Coronary artery (tissue), 2 donors: ENCODE data around the gene ARL17A.
"Not testable (repeated sequence)": the region's sequence is repeated elsewhere in the genome, so short reads cannot be mapped to it uniquely, and the experiment has no call there.

Experiments
- DNase-seq: peaks from one replicate; pipeline ENCODE4 v3.0.0-alpha.2; 2017; ENCODE audit warnings: low spot score
- H3K27ac ChIP-seq, 2 donors: fragments of 200-600 bp; sonication (generic); one replicate each; pipeline ENCODE4 v1.5.1; 2016 to 2019
- H3K4me3 ChIP-seq: fragments of 200-600 bp; sonication (generic); 2 replicates; pipeline ENCODE4 v1.5.1; 2016; ENCODE audit warnings: mild to moderate bottlenecking, moderate library complexity

Gene ARL17A

GRCh38 chr17:46579083-46580075 lies at the start of gene ARL17A:
Gene ARL17A, minus strand, starts transcription at chr17:46579691. Its CDS starts 3,369 bp downstream, at chr17:46576322.
- Histone ChIP-seq H3K4me3 (peak within 1 kb of the TSS; percentile 59), H3K27ac (peak within 1 kb of the TSS in 1 of 2 donors; percentile 72)
- DNase-seq: not testable (repeated sequence)

GRCh38 chr17:46628753-46629436 lies 49.4 kb upstream of the ARL17A start:
- not testable (repeated sequence) for H3K4me3 ChIP-seq, DNase-seq, H3K27ac ChIP-seq

- DNase-seq, H3K27ac ChIP-seq, H3K4me3 ChIP-seq: not testable (repeated sequence)
Observed at GRCh38 chr17:46627452-46627851, 48.0 kb upstream of the ARL17A start.

- DNase-seq, H3K4me3 ChIP-seq, H3K27ac ChIP-seq: not testable (repeated sequence)
Observed at GRCh38 chr17:46624726-46625125, 45.2 kb upstream of the ARL17A start.

GRCh38 chr17:46623790-46624189 lies 44.3 kb upstream of the ARL17A start:
- not testable (repeated sequence) for H3K27ac ChIP-seq, DNase-seq, H3K4me3 ChIP-seq

- H3K4me3 ChIP-seq, H3K27ac ChIP-seq, DNase-seq: not testable (repeated sequence)
Observed at GRCh38 chr17:46618975-46619374, 39.5 kb upstream of the ARL17A start.

- not testable (repeated sequence) for DNase-seq, H3K4me3 ChIP-seq, H3K27ac ChIP-seq
Observed at GRCh38 chr17:46617121-46617520, 37.6 kb upstream of the ARL17A start.

GRCh38 chr17:46613876-46614275 lies 34.4 kb upstream of the ARL17A start:
- not testable (repeated sequence) for DNase-seq, H3K4me3 ChIP-seq, H3K27ac ChIP-seq

GRCh38 chr17:46611304-46611703 lies 31.8 kb upstream of the ARL17A start:
- DNase-seq, H3K4me3 ChIP-seq, H3K27ac ChIP-seq: not testable (repeated sequence)

GRCh38 chr17:46603125-46603524 lies 23.6 kb upstream of the ARL17A start:
- H3K27ac ChIP-seq, H3K4me3 ChIP-seq, DNase-seq: not testable (repeated sequence)

- not testable (repeated sequence) for H3K4me3 ChIP-seq, H3K27ac ChIP-seq, DNase-seq
Observed at GRCh38 chr17:46600767-46601166, 21.3 kb upstream of the ARL17A start.

- not testable (repeated sequence) for DNase-seq, H3K4me3 ChIP-seq, H3K27ac ChIP-seq
Observed at GRCh38 chr17:46598344-46598931, 18.9 kb upstream of the ARL17A start.

- not testable (repeated sequence) for DNase-seq, H3K27ac ChIP-seq, H3K4me3 ChIP-seq
Observed at GRCh38 chr17:46591332-46591731, 11.8 kb upstream of the ARL17A start.

GRCh38 chr17:46590157-46591146 lies 11.0 kb upstream of the ARL17A start, which contains the start of gene NSF:
Gene NSF, plus strand, starts transcription at chr17:46590669. Its CDS starts 107 bp downstream, at chr17:46590776.
- H3K4me3 ChIP-seq, DNase-seq, H3K27ac ChIP-seq: not testable (repeated sequence)

- not testable (repeated sequence) for DNase-seq, H3K4me3 ChIP-seq, H3K27ac ChIP-seq
Observed at GRCh38 chr17:46585444-46585843, 6.0 kb upstream of the ARL17A start.

GRCh38 chr17:46580082-46580481 lies 591 bp upstream of the ARL17A start:
- Histone ChIP-seq H3K4me3 (peak overlapping the region; percentile 59), H3K27ac (peak overlapping the region in 1 of 2 donors; percentile 72)
- not testable (repeated sequence) for DNase-seq

GRCh38 chr17:46571796-46572195 lies 7.7 kb downstream of the ARL17A start:
- not testable (repeated sequence) for H3K27ac ChIP-seq, DNase-seq

GRCh38 chr17:46566980-46567379 lies 12.5 kb downstream of the ARL17A start:
- H3K27ac ChIP-seq, H3K4me3 ChIP-seq, DNase-seq: not testable (repeated sequence)

More at GRCh38 chr17:46571796-46572195, 7.7 kb downstream of the ARL17A start:
- H3K4me3 ChIP-seq: not testable (repeated sequence)
